Left ventricle myocardium superior (tissue), 1 donor: ENCODE measurements around the gene SHKBP1. TPM values are rescaled to one million over a fixed set of nuclear protein-coding genes. Genes with fewer than 3 reads are reported as not detected.

Experiments
- ATAC-seq: fragments of 200-7000 bp; cut with Tn5 transposase; one replicate; pipeline ENCODE4 v1.9.1; 2020; ENCODE audit warnings: mild to moderate bottlenecking, moderate library complexity
- DNase-seq: peaks from one replicate; pipeline ENCODE4 v3.0.0-alpha.2; 2020
- intact Hi-C: fragments of 100-400 bp; cut with micrococcal nuclease; formaldehyde crosslinking; loops from one replicate; pipeline ENCODE4 v1.11.0; 2022
- total RNA-seq: library from RNA; stranded (reverse); fragmentation: NEBNext Ultra II Directional; extraction: Animal tissue kit (Norgen Biotek cat#: 25700); gene quantifications from one replicate; pipeline ENCODE4 v1.2.1, GENCODE V29; 2021
- donor health status: DM: no; HTN: yes; CAD: no; lungs with severe emphysema.

The SHKBP1 gene
- total RNA-seq, 1 donor from 2014 or later: 16.4 TPM

DNA sequence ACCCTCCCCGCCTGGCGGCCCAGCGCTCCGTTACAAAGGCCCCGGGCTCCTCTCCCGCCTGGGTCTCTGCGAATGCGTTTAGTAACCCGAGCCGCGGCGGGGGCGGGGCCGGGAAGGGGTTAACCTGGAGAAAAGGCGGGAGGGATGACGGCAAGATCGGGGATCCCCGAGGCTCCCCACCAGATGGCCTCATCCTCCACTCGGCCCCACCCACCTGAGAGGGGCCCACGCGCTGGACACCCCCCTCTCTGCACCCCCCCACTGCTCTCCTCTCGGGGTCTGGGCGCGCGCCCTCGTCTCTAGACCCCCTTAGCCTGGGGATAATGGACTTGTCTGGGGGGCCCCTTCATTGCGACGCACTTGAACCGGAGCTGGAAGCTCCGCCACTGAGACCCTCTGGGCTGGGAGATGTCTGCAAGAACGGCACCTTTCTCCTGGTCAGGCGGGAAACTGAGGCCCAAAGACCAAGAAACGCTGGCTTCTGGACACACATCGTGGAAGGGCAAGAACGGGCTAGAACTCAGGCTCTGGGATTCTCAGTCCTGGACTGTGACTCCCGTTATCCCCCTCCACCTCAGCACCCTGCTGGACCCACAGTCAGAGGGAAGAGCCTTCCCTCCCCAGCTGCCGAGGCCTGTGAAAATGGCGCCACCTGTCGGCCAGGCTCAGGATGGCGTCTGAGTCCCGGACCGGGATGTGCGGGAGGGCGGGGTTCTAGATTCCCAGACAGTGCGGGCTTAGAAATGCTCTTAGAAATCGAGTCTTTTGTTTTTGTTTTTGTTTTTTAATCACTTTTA is 21.6 kb downstream of the SHKBP1 start:
- peak; percentile 61 for ATAC-seq
- DNase-seq: peak; percentile 93
- intact Hi-C loops: no loop called here

DNA sequence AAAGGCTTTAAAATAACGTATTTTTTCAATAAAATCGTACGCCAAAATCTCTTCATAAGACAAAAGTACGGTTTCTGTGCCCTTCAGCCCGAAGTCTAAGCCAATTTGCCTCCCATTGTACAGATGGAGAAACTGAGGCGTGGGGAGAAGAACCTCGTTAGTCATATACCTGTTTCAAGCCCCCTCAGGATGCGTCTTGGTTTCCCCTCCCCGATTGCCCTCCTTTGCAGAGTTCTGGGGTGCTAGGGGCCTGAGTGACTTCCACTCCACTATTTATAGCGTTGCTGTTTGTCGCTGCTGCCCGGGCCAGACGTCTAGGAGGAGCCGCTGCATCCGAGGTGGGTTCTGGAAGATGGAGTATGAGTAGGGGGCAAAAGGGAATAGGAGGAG is 22.2 kb downstream of the SHKBP1 start:
- ATAC-seq (no peak), DNase-seq (no peak)
- intact Hi-C loops: no loop called here

DNA sequence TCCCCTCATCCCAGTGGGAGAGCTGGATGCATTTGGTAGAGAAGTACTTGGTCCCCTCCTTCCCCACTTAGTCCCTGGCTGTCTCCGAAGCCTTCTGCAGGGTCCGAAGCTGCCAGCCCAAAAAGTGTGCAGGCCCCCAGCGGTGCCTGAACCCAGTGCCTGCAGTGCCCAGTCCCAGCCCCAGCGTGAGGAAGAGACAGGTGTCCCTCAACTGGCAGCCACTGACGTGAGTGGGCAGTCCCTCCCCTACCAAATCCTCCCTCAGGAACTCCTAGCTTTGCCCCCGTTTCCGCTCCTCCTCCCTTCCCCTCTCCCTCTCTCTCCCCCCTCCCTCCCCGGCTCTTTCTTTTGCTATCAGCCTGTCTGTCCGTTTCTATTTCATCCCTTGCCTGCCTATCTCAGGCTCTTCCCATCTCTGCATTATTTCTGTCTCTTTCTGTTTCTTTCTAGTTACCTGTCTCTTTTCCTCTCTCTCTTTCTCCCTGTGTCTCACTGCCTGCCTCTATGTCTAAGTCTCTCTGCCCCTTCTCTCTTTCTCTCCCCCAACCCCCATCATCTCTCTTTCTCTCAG is 22.7 kb downstream of the SHKBP1 start:
- no peak for ATAC-seq
- DNase-seq: no peak
- intact Hi-C loops: no loop called here

DNA sequence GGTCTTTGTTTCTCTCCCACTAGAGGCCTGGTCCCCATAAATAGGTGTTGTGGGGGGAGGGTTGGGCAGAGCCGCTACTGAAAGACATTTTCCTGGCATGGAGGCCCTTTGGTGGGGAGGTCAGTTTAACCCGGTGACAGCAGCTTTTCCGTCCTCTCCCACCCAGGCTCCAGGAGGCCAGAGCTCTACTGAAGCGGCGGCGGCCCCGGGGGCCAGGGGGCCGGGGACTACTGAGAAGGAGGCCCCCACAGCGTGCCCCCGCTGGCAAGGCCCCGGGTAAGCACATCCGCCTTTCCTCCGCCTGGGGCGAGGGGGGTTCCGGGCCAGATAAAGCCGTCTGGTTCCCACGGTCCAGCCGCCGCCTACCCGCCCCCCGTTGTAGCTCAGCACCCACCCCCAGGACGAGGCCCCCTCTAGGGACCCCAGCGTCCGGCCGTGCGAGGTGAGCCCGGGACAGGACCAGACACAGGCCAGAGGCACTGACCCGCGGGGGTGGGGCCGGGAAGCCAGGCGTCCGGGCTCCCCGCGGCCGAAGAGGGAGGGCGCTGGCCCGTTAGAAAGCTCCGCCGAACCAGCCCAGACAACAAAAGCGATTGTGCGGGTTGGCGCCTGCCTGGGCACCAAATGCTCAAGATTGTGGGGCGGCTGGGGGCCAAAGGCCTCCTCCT is 23.4 kb downstream of the SHKBP1 start:
- ATAC-seq (no peak), DNase-seq (peak; percentile 76)
- intact Hi-C loops: no loop called here

DNA sequence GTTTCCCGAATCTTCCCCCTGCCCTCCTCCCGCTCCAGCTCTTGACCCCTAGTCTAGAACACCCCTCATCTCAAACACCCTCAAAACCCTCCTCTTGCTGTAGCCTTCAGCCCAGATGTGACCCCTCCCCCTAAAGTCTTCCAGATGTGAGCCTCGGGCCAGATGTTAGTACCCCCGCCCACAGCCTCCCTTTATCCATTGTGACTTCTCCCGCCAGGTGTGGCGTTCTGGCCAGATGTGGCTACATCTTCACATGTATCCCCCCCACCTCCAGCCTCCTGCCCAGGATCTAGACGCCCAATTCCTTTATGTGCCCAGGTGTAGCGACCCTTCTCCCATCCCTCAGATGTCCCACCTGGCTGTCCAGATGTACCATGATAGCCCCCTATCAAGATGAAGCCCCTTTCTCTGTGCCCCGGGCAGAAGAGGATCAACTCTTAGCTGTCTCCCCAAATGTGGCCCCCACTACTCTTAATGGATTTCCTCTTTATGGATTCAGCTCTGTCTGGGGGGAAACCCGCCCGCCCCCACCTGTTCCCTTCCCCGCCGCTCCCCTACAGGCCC is 24.0 kb downstream of the SHKBP1 start:
- no peak for ATAC-seq
- intact Hi-C loops: no loop called here
- no peak for DNase-seq

DNA sequence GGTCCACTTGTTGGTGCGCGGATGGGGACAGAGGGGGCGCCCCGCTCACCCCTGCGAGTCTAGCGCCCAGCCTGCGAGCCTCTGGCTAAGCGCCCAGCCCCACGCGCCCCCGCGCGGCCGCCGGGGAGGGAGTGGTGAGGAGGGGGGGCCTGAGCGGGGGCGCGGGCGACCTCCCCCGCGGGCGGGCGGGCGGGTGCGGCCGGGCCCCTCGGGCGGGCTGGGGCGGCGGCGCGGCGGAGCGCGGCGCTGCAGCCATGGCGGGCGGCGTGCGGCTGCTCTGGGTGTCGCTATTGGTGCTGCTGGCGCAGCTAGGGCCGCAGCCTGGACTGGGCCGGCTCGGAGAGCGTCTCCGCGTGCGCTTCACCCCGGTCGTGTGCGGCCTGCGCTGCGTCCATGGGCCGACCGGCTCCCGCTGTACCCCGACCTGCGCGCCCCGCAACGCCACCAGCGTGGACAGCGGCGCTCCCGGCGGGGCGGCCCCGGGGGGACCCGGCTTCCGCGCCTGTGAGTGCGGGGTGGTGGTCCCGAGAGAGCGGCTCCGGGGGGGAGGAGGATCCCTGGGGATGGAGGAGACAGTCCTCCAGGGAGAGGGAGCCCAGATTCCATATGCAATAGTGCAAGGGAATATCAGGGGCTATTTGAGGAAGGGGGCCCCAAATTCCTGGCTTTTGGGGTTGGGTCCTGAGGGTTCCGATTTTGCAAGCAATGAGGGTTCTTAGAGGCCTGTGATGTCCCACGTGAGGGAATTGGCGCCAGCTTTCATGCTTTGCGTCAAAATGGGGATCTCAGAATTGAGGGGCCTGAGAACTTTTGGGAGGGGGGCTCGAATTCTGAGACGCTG is 24.7 kb downstream of the SHKBP1 start, which contains the start of gene LTBP4:
Gene LTBP4 (plus strand): TSS at position 236 of the 841 bp plus-strand sequence. CDS start 19 bp downstream, at position 255.
- ATAC-seq: no peak
- intact Hi-C loops: no loop called here
- peak; percentile 86 for DNase-seq

DNA sequence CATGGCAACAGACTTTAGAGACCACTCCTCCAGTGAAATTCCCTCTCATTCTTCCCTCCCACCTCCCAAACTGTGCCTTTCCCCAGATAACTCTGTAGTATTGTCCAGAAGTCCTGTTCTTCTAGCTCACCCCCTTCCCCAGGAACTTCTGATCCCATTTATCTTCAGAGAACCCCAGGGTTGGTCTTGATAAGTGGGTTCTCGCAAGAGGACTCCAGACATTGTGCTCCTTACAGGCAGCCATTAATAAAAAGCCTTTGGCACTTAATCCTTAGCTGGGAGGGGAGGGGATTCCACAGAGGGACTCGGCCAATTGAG is 26.4 kb downstream of the SHKBP1 start:
- intact Hi-C loops: no loop called here
- DNase-seq: no peak
- ATAC-seq: no peak

DNA sequence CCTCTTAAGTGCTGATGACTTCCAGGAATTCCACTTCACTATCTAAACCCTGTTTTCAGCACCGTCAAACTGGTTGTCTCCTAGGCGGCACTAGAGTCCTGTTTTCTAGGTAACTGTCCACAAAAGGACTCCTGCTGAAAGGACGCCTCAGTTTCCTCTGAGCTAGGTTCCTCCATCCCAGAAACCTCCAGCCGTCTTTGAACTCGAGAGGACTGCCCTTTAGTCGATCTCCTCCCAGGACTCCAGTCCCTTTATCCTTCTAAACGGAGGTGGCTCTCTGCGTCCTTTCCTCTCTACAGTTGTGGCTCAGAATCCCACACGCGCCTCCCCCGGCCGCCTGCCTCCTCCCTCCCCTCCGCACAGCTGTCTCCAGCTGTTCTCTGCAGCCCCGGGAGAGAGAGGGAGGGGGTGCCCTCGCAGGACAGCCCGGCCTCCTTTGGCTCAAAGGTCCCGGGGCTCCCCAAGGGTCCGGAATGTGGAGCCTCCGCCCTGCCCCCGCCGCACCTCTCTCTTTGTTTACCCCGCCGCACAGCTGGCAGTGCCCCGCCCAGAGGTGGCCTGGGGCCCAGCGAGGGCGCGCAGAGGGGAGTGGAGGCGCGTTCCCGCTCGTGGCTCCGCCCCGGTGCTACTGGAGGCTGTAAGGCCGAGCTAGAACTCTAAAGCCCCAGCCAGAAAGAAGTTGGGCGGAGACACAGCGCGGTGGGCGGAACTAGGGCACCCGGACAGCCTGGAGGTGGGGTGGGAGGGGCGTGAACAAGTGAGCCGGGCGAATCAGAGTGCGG is 26.9 kb downstream of the SHKBP1 start:
- DNase-seq: peak; percentile 99
- intact Hi-C loops: no loop called here
- peak; percentile 73 for ATAC-seq

DNA sequence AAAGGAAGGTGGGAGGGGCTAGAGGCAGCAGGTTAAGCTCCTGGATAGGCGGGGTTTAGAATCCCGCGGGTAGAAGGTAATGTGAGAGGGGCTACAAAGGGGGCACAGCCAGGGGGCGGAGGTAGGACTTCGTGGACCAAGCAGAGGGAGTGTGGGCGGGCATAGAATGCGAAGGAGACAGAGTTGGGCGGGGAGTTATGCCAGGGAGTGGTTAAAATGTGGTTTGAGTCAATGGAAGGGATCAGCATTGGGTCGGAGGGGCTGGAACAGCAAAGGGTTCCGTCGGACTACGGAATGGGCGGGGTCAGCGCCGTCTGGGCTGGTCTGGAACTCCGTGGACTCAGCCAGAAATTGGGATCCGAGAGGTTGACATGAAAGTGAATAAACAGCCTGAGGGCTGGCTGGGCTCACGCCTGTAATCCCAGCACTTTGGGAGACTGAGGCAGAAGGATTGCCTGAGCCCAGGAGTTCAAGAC is 27.5 kb downstream of the SHKBP1 start:
- intact Hi-C loops: no loop called here
- ATAC-seq: no peak

DNA sequence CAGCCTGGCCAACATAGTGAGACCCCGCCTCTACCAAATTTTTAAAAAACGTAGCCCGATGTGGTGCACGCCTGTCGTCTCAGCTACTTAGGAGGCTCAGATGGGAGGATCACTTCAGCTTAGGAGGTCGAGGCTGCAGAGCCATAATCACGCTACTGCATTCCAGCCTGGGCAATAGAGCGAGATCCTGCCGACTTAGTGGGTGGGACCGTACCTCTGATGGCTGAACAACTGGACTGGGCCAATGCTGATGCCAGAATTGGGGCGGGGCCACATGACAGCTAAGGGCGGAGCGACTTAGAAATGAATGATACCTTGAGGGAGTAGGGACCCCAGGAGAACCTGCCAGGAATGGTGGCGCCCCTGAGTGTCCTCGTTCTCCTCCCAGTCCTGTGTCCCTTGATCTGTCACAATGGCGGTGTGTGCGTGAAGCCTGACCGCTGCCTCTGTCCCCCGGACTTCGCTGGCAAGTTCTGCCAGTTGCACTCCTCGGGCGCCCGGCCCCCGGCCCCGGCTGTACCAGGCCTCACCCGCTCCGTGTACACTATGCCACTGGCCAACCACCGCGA is 28.1 kb downstream of the SHKBP1 start:
- intact Hi-C loops: no loop called here
- DNase-seq: no peak
- no peak for ATAC-seq

More for the DNA sequence above, 27.5 kb downstream of the SHKBP1 start:
- no peak for DNase-seq

DNA sequence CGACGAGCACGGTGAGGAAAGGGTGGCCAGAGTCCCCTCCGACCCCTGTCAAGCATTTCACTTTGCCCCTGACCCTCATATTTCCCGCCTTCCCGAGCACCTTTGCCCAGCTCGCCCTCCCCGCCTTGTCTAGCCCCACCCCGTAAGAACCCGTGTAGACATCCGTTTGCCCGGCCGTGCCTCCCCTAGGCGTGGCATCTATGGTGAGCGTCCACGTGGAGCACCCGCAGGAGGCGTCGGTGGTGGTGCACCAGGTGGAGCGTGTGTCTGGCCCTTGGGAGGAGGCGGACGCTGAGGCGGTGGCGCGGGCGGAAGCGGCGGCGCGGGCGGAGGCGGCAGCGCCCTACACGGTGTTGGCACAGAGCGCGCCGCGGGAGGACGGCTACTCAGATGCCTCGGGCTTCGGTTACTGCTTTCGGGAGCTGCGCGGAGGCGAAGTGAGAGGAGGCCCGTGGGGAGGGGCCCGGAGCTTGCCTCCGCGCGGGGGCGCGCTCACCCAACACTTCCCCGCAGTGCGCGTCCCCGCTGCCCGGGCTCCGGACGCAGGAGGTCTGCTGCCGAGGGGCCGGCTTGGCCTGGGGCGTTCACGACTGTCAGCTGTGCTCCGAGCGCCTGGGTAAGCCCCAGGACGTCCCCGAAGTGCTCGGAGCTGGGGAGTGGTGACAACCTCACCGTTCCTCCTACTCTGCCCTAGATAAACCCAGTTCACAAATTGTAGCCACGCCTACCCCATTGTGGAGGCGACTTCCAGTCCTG is 28.7 kb downstream of the SHKBP1 start:
- ATAC-seq (peak; percentile 9), DNase-seq (peak; percentile 85)
- intact Hi-C loops: no loop called here

DNA sequence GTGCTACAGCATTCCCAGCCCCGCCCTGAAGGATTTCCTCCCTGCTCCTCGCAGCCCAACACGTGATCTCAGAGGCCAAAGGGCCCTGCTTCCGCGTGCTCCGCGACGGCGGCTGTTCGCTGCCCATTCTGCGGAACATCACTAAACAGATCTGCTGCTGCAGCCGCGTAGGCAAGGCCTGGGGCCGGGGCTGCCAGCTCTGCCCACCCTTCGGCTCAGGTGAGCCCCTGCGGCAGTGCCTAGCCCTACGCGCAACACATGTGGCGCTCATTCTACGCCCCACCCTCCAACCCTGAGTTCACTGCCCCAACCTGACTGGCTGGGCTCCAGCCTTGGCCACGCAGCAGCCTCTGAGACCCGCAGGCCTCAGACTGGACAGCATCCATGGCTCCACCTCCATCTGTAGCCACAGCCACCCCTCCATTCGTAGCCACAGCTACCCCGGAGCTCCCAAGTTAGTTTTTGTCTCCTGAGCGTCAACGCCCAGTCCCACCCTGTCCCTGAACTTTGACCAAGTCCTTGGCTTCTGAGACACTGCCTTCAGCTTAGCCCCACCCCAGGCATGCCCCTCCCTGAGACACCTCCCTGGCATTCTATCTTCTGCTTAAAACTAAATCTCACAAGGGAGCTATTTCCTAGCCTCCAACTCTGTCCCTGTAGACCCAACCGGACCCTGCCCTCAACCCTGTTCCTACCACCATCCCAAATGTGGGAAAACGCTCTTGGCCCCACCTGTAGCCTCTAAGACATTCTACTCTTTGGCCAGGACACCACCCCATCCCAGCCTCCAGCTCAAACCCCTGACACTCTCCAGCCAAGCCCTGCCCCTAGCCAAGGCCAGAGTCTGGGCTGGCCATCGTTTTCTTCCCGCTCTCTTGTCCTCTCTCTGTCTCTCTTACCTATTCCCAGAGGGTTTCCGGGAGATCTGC is 30.9 kb downstream of the SHKBP1 start:
- DNase-seq: peak; percentile 58
- intact Hi-C loops: no loop called here
- ATAC-seq: no peak

DNA sequence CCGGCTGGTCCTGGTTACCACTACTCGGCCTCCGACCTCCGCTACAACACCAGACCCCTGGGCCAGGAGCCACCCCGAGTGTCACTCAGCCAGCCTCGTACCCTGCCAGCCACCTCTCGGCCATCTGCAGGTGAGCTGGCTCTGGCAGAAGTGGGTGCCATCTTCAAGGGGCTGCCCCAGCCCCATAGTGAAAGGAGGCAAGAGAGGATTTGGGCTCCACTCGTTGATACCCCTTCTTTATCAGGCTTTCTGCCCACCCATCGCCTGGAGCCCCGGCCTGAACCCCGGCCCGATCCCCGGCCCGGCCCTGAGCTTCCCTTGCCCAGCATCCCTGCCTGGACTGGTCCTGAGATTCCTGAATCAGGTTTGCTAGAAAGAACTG is 31.6 kb downstream of the SHKBP1 start:
- ATAC-seq (no peak), DNase-seq (no peak)
- intact Hi-C loops: no loop called here

DNA sequence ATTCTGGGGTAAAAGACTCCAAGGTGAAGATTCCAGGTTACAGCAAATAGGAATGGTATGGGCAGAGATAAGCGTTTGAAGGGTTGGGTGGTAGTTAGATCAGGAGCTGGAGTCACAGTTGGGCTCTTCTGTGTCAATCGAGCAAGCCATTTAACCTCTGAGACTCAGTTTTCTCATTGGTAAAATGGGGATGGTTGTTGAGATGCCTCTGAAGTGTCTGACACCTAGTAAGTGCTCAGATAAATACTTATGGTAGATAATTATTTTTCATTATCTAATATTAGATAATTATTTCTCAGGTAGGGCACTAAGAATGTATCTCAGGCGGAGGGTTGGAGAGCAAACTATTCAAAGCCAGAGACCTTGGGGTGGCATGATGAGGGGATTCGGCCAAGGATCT is 32.3 kb downstream of the SHKBP1 start:
- intact Hi-C loops: no loop called here
- DNase-seq: no peak
- no peak for ATAC-seq

DNA sequence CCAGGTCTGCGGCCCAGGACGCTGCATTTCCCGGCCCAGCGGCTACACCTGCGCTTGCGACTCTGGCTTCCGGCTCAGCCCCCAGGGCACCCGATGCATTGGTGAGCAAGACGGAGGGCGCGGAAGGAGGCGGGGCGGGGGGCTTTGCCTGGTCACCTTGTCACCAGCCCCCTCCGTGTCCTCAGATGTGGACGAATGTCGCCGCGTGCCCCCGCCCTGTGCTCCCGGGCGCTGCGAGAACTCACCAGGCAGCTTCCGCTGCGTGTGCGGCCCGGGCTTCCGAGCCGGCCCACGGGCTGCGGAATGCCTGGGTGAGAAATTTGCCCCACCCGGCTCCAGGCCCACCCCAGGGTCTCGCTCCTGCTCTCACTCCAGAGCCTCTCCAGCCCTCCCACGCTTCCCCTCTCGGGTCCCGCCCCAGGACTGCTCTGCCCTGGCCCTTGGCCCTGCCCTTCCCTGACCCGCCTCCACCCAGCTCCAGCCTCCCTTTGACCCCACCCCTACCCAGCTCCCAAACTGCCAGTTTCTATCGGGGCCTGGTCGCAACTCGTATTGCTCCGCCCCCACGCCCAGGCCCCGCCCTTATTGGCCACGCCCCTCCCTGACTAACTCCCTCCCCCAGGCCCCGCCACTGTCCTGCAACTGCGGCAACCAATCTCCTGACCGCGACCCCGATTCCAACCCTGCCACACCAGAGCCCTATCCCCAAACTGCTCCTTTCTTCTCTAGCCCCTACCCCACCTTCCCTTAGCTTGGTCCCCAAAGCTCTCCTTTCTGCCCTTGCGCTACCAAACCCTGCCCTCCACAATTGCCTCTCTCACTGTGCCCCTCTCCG is 33.1 kb downstream of the SHKBP1 start:
- ATAC-seq (peak; percentile 58), DNase-seq (peak; percentile 92)
- intact Hi-C loops: no loop called here
